Stimulated activated CD4-positive, alpha-beta T cell treated with anti-CD3 and anti-CD28 coated beads, Interleukin-1b, Interleukin-23, amount 100 ng/mL, for 24 hours (primary cell): ENCODE data around the gene ATP6AP2.

Experiments used
- DNase-seq, 4 experiments: peaks; one replicate each; pipeline ENCODE4 v3.0.0-alpha.2; 2020; ENCODE audit warnings: low read depth in 4 of 4, low spot score in 1 of 4

ATP6AP2 gene

GRCh38 chrX:40580537-40581335, at the start of gene ATP6AP2:
TSS of gene ATP6AP2 (plus strand) at chrX:40580970. CDS start at chrX:40581066, 96 bp downstream.
- DNase-seq, result peak; percentile 56 to 79 (median 70)

GRCh38 chrX:40531056-40531826, 49.5 kb upstream of the ATP6AP2 start:
- no peak for DNase-seq

GRCh38 chrX:40537310-40537709, 43.5 kb upstream of the ATP6AP2 start:
- no peak for DNase-seq

- DNase-seq, result no peak
Measured at GRCh38 chrX:40538406-40538805, 42.4 kb upstream of the ATP6AP2 start.

GRCh38 chrX:40539214-40540142, 41.3 kb upstream of the ATP6AP2 start:
- peak in 3 of 4 experiments; percentile 15 to 54 (median 25) for DNase-seq

GRCh38 chrX:40542208-40542607, 38.6 kb upstream of the ATP6AP2 start:
- no peak for DNase-seq

- no peak for DNase-seq
Measured at GRCh38 chrX:40542972-40543371, 37.8 kb upstream of the ATP6AP2 start.

GRCh38 chrX:40543661-40544328, 37.0 kb upstream of the ATP6AP2 start:
- no peak for DNase-seq

- DNase-seq, result no peak
Measured at GRCh38 chrX:40544343-40545266, 36.2 kb upstream of the ATP6AP2 start.

- DNase-seq, result no peak
Measured at GRCh38 chrX:40546870-40547269, 33.9 kb upstream of the ATP6AP2 start.

GRCh38 chrX:40550066-40550465, 30.7 kb upstream of the ATP6AP2 start:
- DNase-seq, result no peak

GRCh38 chrX:40552768-40553167, 28.0 kb upstream of the ATP6AP2 start:
- no peak for DNase-seq

- no peak for DNase-seq
Measured at GRCh38 chrX:40558590-40558989, 22.2 kb upstream of the ATP6AP2 start.

- no peak for DNase-seq
Measured at GRCh38 chrX:40563784-40564183, 17.0 kb upstream of the ATP6AP2 start.

GRCh38 chrX:40564447-40564846, 16.3 kb upstream of the ATP6AP2 start:
- DNase-seq, result no peak

- no peak for DNase-seq
Measured at GRCh38 chrX:40570346-40571093, 10.2 kb upstream of the ATP6AP2 start.

- peak in 1 of 4 experiments; percentile 39 for DNase-seq
Measured at GRCh38 chrX:40571164-40571563, 9.6 kb upstream of the ATP6AP2 start.

- DNase-seq, result no peak
Measured at GRCh38 chrX:40571600-40571999, 9.2 kb upstream of the ATP6AP2 start.

GRCh38 chrX:40573763-40574162, 7.0 kb upstream of the ATP6AP2 start:
- DNase-seq, result no peak
